Skeletal muscle satellite cell (primary cell): ENCODE measurements around the gene CKMT2.
"Not testable (repeated sequence)": the region's sequence is repeated elsewhere in the genome, so short reads cannot be mapped to it uniquely, and the experiment has no call there.

Source experiments
- H3K27me3 ChIP-seq: 2 replicates; pipeline ENCODE4 v1.7.0; 2013; ENCODE audit warnings: low read length; ENCODE audit not compliant: control insufficient read depth, insufficient read depth
- H3K36me3 ChIP-seq: 2 replicates; pipeline ENCODE4 v1.7.0; 2013; ENCODE audit warnings: mild to moderate bottlenecking, control low read depth, low read length; ENCODE audit not compliant: insufficient read depth
- H3K4me1 ChIP-seq: 2 replicates; pipeline ENCODE4 v1.7.0; 2013; ENCODE audit warnings: low read length; ENCODE audit not compliant: control insufficient read depth, insufficient read depth
- H3K4me2 ChIP-seq: 2 replicates; pipeline ENCODE4 v1.7.0; 2013; ENCODE audit warnings: mild to moderate bottlenecking, low read length
- H3K4me3 ChIP-seq: 2 replicates; pipeline ENCODE4 v1.7.0; 2013; ENCODE audit warnings: low read length
- H3K9ac ChIP-seq: 2 replicates; pipeline ENCODE4 v1.7.0; 2013; ENCODE audit warnings: mild to moderate bottlenecking, low read depth, low read length, moderate library complexity
- H3K9me3 ChIP-seq: replicated peaks from 2 replicates; pipeline ENCODE4 v1.7.0; 2013; ENCODE audit warnings: mild to moderate bottlenecking, control low read depth, low read length

Gene CKMT2

DNA sequence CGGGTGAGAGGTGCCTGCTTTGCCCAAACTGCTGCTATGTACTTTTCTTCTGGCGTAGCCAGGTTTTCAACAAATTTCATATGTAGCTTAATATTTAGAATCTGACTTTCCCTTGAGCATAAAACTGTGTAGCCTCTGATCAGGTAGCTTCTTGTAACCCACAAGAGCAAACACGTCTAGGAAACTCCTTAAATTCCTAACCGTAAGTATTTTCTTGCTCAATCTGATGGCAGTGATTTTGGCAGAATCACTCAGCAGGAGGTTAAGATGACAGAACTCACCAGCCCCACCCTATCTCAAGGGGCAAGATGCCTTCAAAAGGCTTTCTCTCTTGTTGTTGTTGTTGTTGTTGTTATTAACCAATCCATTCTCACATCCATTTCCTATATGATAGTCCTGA is 20.8 kb downstream of the CKMT2 start:
- no peaks in the 10 kb centered on the region for H3K9me3 ChIP-seq
- no peak overlapping the region for H3K4me2 ChIP-seq
- H3K4me1 ChIP-seq: no peaks in the 10 kb centered on the region
- H3K9ac ChIP-seq: no peak overlapping the region
- no peaks in the 10 kb centered on the region for H3K36me3 ChIP-seq
- no peaks in the 10 kb centered on the region for H3K27me3 ChIP-seq
- H3K4me3 ChIP-seq: no peak overlapping the region

DNA sequence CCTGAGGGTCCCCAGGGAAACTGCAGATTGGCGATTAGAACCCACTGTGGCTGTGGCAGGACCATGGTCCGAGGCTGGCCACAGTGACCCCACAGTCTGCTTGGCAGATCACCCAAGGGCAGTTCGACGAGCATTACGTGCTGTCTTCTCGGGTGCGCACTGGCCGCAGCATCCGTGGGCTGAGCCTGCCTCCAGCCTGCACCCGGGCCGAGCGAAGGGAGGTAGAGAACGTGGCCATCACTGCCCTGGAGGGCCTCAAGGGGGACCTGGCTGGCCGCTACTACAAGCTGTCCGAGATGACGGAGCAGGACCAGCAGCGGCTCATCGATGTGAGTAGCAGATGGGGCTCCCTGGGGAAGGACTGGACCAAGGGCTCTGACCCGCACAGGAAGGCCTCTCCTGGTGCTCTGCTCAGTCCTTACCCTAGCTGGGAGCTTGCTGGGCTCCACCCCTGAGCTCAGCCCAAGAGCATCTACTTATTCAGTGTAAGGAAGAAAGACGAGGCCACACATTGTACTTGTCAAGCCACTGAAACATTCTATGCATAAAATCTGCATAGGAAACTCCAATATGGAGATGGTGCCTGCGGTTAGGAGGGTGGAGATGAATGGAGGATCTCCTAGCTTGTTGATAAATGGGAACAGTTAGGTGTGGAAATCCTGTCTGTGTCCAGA is 21.9 kb downstream of the CKMT2 start:
- Histone ChIP-seq H3K9ac (no peak overlapping the region), H3K4me1 (no peaks in the 10 kb centered on the region), H3K4me2 (no peak overlapping the region), H3K27me3 (no peaks in the 10 kb centered on the region), H3K36me3 (no peaks in the 10 kb centered on the region), H3K9me3 (no peaks in the 10 kb centered on the region), H3K4me3 (no peak overlapping the region)

GRCh38 chr5:81256766-81257165 is 23.6 kb downstream of the CKMT2 start:
- Histone ChIP-seq H3K9me3 (no peaks in the 10 kb centered on the region), H3K27me3 (no peaks in the 10 kb centered on the region), H3K36me3 (no peaks in the 10 kb centered on the region), H3K4me3 (no peak overlapping the region), H3K4me2 (no peak overlapping the region), H3K4me1 (no peaks in the 10 kb centered on the region), H3K9ac (no peak overlapping the region)

DNA sequence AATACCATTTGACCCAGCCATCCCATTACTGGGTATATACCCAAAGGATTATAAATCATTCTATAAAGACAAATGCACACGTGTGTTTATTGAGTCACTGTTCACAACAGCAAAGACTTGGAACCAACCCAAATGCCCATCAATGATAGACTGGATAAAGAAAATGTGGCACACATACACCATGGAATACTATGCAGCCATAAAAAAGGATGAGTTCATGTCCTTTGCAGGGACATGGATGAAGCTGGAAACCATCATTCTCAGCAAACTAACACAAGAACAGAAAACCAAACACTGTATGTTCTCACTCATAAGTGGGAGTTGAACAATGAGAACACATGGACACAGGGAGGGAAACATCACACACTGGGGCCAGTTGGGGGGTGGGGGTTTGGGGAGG is 29.7 kb downstream of the CKMT2 start:
- H3K4me2 ChIP-seq, H3K36me3 ChIP-seq, H3K9ac ChIP-seq, H3K4me3 ChIP-seq, H3K9me3 ChIP-seq, H3K4me1 ChIP-seq, H3K27me3 ChIP-seq: not testable (repeated sequence)

- Histone ChIP-seq H3K36me3 (no peaks in the 10 kb centered on the region), H3K4me1 (peaks cover 21% of the 10 kb centered on the region), H3K9ac (no peak overlapping the region), H3K27me3 (no peaks in the 10 kb centered on the region), H3K4me2 (no peak overlapping the region), H3K4me3 (no peak overlapping the region), H3K9me3 (no peaks in the 10 kb centered on the region)
Observed at GRCh38 chr5:81265101-81265500, 32.0 kb downstream of the CKMT2 start.

- no peaks in the 10 kb centered on the region for H3K36me3 ChIP-seq
- no peaks in the 10 kb centered on the region for H3K9me3 ChIP-seq
- peaks cover 22% of the 10 kb centered on the region for H3K4me1 ChIP-seq
- peak overlapping the region; percentile 46 for H3K4me2 ChIP-seq
- no peak overlapping the region for H3K9ac ChIP-seq
- no peak overlapping the region for H3K4me3 ChIP-seq
- no peaks in the 10 kb centered on the region for H3K27me3 ChIP-seq
Observed at GRCh38 chr5:81268521-81269196, 35.5 kb downstream of the CKMT2 start.

GRCh38 chr5:81269751-81270393 is 36.8 kb downstream of the CKMT2 start:
- Histone ChIP-seq H3K36me3 (no peaks in the 10 kb centered on the region), H3K9me3 (no peaks in the 10 kb centered on the region), H3K27me3 (no peaks in the 10 kb centered on the region), H3K4me3 (no peak overlapping the region), H3K9ac (no peak overlapping the region), H3K4me1 (peaks cover 22% of the 10 kb centered on the region), H3K4me2 (no peak overlapping the region)

DNA sequence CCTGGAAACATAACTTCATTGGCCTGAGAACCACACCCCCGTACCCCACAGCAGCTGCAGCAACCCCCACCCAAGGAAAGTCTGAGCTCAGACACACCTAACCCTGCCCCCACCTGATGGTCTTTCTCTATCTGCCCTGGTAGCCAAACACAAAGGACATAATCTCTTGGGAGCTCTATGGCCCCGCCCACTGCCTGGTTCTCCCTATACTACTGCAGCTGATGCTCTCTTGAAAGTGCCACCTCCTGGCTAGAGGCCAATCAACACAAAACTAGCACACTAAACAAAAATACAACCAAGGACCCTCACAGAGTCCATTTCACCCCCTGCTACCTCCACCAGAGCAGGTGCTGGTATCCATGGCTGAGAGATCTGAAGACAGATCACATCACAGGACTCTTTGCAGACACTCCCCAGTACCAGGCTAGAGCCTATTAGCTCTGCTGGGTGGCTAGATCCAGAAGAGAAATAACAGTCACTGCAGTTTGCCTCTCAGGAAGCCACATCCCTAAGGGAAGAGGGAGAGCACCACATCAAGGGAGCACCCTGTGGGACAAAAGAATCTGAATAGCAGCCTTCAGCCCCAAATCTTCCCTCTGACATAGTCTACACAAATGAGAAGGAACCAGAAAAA is 37.4 kb downstream of the CKMT2 start:
- H3K9me3 ChIP-seq, H3K9ac ChIP-seq, H3K4me2 ChIP-seq, H3K27me3 ChIP-seq, H3K36me3 ChIP-seq, H3K4me3 ChIP-seq: not testable (repeated sequence)
- H3K4me1 ChIP-seq: peaks cover 16% of the 10 kb centered on the region

- Histone ChIP-seq H3K27me3 (no peaks in the 10 kb centered on the region), H3K36me3 (no peaks in the 10 kb centered on the region), H3K4me3 (no peak overlapping the region), H3K9ac (no peak overlapping the region), H3K4me2 (no peak overlapping the region), H3K4me1 (no peaks in the 10 kb centered on the region), H3K9me3 (no peaks in the 10 kb centered on the region)
Observed at GRCh38 chr5:81283976-81284375, 50.9 kb downstream of the CKMT2 start.

GRCh38 chr5:81286059-81286617 is 53.0 kb downstream of the CKMT2 start:
- H3K4me3 ChIP-seq: no peak overlapping the region
- no peaks in the 10 kb centered on the region for H3K9me3 ChIP-seq
- H3K4me1 ChIP-seq: no peaks in the 10 kb centered on the region
- no peak overlapping the region for H3K4me2 ChIP-seq
- H3K9ac ChIP-seq: no peak overlapping the region
- no peaks in the 10 kb centered on the region for H3K36me3 ChIP-seq
- no peaks in the 10 kb centered on the region for H3K27me3 ChIP-seq

- Histone ChIP-seq H3K9ac (no peak overlapping the region), H3K4me3 (no peak overlapping the region), H3K4me2 (no peak overlapping the region), H3K9me3 (no peaks in the 10 kb centered on the region), H3K27me3 (no peaks in the 10 kb centered on the region), H3K4me1 (no peaks in the 10 kb centered on the region), H3K36me3 (no peaks in the 10 kb centered on the region)
Observed at GRCh38 chr5:81288021-81288433, 54.9 kb downstream of the CKMT2 start.
